ENCODE results near the gene NUP210L. TPM values are rescaled to one million over a fixed set of nuclear protein-coding genes. Genes with fewer than 3 reads are reported as not detected.
"Not testable (repeated sequence)": the region's sequence is repeated elsewhere in the genome, so short reads cannot be mapped to it uniquely, and the experiment has no call there.

NUP210L gene
- total RNA-seq, 1 donor from 2014 or later: under 0.01 TPM

DNA sequence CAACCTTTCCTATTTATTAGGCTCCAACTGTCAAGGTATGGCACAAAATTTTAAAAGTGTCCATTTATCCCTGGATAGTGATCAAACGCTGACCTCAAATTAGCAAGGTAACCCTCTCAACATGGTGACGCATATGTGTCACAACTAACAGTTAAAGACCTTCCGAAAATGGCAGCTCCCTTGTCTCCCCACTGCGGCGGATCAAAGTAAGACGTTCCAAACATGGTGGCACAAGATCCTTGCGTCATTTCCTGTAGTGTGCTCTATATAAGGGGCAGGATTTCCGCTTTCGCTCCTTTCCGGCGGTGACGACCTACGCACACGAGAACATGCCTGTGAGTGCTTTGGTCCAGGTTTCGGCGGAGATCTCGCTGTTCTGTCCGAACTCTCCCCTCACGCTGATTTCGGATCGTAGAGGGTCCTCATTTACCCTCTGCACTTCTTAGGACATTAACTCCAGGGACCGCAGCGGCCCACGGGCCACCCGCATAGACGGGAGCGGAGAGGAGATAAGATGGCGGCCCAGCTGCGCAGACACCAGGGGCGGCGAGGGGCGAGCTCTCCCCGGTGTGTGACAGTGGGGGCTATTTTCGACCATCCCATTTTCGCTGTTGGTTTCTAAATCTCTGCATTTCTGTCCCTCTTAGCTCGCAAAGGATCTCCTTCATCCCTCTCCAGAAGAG lies 164.3 kb downstream of the NUP210L start, which contains the start of gene RPS27:
Gene RPS27 (plus strand): TSS at position 295 of the 683 bp plus-strand sequence. CDS start 35 bp downstream, at position 330.
- Histone ChIP-seq H3K4me3 (ENCODE audit: low read length in 3 of 3) (peak within 1 kb of the TSS; percentile 76 to 99 (median 97)), H3K9ac (ENCODE audit: low read depth in 1 of 3, low read length in 3 of 3) (peak within 1 kb of the TSS; percentile 85 to 99 (median 97)), H3K27ac (ENCODE audit: low read depth, low read length) (peak within 1 kb of the TSS; percentile 87), H3K9me3 (ENCODE audit: control insufficient read depth in 3 of 3, low read length in 3 of 3) (no peaks in the 10 kb centered on the region), H3K27me3 (ENCODE audit: control insufficient read depth in 3 of 3, insufficient read depth in 3 of 3, low read length in 3 of 3) (no peaks in the 10 kb centered on the region), H3K4me1 (ENCODE audit: control insufficient read depth in 3 of 3, insufficient read depth in 3 of 3, low read length in 3 of 3) (peaks cover 22 to 33% (median 23%) of the 10 kb centered on the region in 3 donors), H3K36me3 (ENCODE audit: control insufficient read depth in 3 of 3, insufficient read depth in 3 of 3, low read length in 3 of 3) (peaks cover 19 to 37% (median 25%) of the 10 kb centered on the region in 3 donors)

DNA sequence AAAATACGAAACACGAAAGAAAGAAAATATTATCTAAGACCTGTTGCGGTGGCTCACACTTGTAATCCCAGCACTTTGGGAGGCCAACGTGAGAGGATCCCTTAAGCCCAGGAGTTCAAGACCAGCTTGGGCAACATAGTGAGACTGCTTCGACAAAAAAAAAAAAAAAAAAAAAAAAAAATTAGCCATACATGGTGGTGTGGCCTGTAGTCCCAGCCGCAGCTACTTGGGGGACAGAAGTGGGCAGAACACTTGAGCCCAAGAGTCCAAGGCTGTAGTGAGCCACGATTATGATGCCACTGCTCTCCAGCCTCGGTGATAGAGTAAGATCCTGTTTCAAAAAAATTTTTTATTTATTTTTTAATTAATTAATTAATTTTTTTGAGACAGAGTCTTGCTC lies 167.3 kb downstream of the NUP210L start:
- Histone ChIP-seq H3K4me1 (ENCODE audit: control insufficient read depth in 3 of 3, insufficient read depth in 3 of 3, low read length in 3 of 3) (peaks cover 27 to 30% (median 30%) of the 10 kb centered on the region in 3 donors), H3K9ac (ENCODE audit: low read depth in 1 of 3, low read length in 3 of 3) (no peak overlapping the region), H3K27me3 (ENCODE audit: control insufficient read depth in 3 of 3, insufficient read depth in 3 of 3, low read length in 3 of 3) (no peaks in the 10 kb centered on the region), H3K27ac (ENCODE audit: low read depth, low read length) (no peak overlapping the region), H3K9me3 (ENCODE audit: control insufficient read depth in 3 of 3, low read length in 3 of 3) (no peaks in the 10 kb centered on the region), H3K36me3 (ENCODE audit: control insufficient read depth in 3 of 3, insufficient read depth in 3 of 3, low read length in 3 of 3) (peaks cover 8 to 14% (median 11%) of the 10 kb centered on the region in 3 donors), H3K4me3 (ENCODE audit: low read length in 3 of 3) (no peak overlapping the region)

DNA sequence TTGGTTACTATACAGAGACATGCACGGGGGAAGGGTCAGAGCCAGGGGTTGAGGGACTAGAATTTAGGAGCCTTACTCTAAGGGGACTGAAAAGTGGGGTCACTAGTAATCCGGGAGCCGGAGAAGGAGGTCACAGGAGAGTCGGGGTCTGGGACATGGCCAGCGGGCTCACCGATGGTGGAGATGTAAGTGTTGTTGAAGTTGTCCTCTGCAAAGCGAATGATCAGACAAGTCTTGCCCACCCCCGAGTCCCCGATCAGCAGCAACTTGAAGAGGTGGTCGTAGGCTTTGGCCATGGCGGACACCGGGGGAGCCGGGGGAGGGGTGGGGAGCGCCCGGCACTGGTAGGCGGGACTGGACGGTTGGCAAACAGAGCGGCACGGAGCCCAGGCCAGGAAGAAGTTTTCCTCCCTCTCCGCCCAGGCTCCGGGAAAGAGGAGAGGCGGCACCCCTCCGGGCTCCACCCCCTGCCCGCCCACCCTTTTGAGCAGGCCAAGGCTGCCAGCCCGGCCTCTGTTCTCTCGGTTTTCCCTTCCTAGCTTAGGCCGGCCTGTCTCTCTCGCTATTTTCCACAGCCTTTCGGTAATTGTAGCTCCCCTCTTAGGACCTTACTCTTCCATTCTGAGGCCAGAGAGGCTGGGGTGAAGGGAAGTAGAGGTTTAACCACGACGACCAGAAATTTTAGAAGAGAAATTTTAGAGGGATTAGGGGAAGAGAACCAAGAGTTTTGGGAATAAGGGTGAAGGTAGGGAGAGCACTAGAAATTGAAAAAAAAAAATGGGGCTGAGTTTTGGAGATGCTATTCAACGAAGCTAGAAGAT lies 168.7 kb downstream of the NUP210L start, which contains the start of gene RAB13:
Gene RAB13 (minus strand): TSS at position 399 of the 821 bp plus-strand sequence. CDS start 103 bp downstream, at position 296.
- Histone ChIP-seq H3K27me3 (ENCODE audit: control insufficient read depth in 3 of 3, insufficient read depth in 3 of 3, low read length in 3 of 3) (no peaks in the 10 kb centered on the region), H3K4me3 (ENCODE audit: low read length in 3 of 3) (peak within 1 kb of the TSS; percentile 75 to 87 (median 78)), H3K36me3 (ENCODE audit: control insufficient read depth in 3 of 3, insufficient read depth in 3 of 3, low read length in 3 of 3) (peaks cover 1 to 8% (median 4%) of the 10 kb centered on the region in 3 donors), H3K9me3 (ENCODE audit: control insufficient read depth in 3 of 3, low read length in 3 of 3) (no peaks in the 10 kb centered on the region), H3K9ac (ENCODE audit: low read depth in 1 of 3, low read length in 3 of 3) (peak within 1 kb of the TSS; percentile 72 to 91 (median 77)), H3K4me1 (ENCODE audit: control insufficient read depth in 3 of 3, insufficient read depth in 3 of 3, low read length in 3 of 3) (peaks cover 14 to 19% (median 15%) of the 10 kb centered on the region in 3 donors), H3K27ac (ENCODE audit: low read depth, low read length) (peak within 1 kb of the TSS; percentile 83)

DNA sequence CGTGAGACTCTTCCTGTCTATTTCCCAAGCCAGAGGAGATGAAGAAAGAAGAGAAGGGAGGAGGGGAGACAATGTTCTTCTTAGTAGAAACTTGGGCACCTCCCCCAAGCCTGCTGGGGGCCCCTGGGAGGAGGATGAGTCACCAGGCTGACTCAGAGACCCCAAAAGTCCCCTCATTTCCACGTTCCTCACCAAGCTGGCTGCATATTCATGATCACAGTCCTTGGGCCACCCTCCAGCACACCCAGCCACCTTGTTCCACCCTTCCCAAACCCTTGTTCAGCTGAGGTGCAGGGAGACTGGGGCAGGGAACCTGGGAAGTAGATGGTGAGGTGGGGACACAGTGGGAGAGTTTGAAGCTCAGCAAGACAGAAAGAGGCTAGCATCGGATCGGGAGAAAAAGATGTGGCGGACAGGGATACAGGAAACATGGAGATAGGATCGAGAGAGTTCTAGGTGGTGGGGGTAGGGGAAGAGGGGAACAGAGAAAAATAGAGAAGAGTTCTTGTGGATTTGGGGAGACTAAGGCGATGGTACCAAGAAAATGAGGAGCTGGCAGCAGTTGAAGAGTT lies 169.4 kb downstream of the NUP210L start:
- no peaks in the 10 kb centered on the region for H3K9me3 ChIP-seq (ENCODE audit: control insufficient read depth in 3 of 3, low read length in 3 of 3)
- H3K4me3 ChIP-seq (ENCODE audit: low read length in 3 of 3): peak overlapping the region; percentile 75 to 87 (median 78)
- peaks cover 13 to 19% (median 14%) of the 10 kb centered on the region in 3 donors for H3K4me1 ChIP-seq (ENCODE audit: control insufficient read depth in 3 of 3, insufficient read depth in 3 of 3, low read length in 3 of 3)
- no peaks in the 10 kb centered on the region for H3K27me3 ChIP-seq (ENCODE audit: control insufficient read depth in 3 of 3, insufficient read depth in 3 of 3, low read length in 3 of 3)
- H3K9ac ChIP-seq (ENCODE audit: low read depth in 1 of 3, low read length in 3 of 3): peak overlapping the region; percentile 72 to 91 (median 77)
- H3K27ac ChIP-seq (ENCODE audit: low read depth, low read length): peak overlapping the region; percentile 83
- H3K36me3 ChIP-seq (ENCODE audit: control insufficient read depth in 3 of 3, insufficient read depth in 3 of 3, low read length in 3 of 3): peaks cover 0 to 10% (median 0%) of the 10 kb centered on the region in 3 donors

DNA sequence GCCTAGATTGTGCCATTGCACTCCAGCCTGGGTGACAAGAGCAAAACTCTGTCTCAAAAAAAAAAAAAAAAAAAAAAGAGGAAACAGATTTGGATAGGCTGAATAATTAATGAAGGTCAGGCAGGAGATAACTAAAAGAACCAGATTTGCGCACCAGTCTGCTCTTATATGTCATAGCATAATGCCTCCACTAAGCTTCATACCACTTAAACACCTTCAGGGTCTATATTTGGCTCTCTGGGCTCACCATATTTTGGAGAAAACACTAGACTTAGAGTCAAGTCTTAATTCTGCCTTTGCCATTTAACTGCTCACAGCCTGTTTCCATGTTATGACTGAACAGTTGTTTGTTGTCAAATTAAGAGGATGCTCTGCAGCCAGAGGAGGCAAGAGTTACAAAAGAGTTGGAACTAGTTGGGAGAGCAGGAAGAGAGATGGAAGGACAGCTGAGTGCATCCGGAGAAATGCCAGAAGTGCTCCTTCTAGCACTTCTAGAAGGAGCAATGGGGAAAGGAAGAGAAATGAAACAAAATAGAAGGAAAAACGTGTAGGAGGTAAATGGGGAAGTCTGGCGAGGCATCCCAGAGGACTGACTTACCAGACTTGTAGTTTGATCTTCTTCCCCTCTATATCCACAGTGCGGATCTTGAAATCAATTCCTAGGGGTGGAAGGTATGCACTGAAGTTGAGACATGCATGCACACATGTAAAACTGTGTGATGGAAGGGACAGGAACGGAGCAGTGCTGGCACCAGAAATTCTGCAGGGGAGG lies 170.6 kb downstream of the NUP210L start:
- no peaks in the 10 kb centered on the region for H3K9me3 ChIP-seq (ENCODE audit: control insufficient read depth in 3 of 3, low read length in 3 of 3)
- H3K4me1 ChIP-seq (ENCODE audit: control insufficient read depth in 3 of 3, insufficient read depth in 3 of 3, low read length in 3 of 3): peaks cover 9 to 19% (median 14%) of the 10 kb centered on the region in 3 donors
- H3K27ac ChIP-seq (ENCODE audit: low read depth, low read length): peak overlapping the region; percentile 83
- H3K36me3 ChIP-seq (ENCODE audit: control insufficient read depth in 3 of 3, insufficient read depth in 3 of 3, low read length in 3 of 3): peaks cover 0 to 10% (median 0%) of the 10 kb centered on the region in 3 donors
- H3K27me3 ChIP-seq (ENCODE audit: control insufficient read depth in 3 of 3, insufficient read depth in 3 of 3, low read length in 3 of 3): no peaks in the 10 kb centered on the region
- H3K9ac ChIP-seq (ENCODE audit: low read depth in 1 of 3, low read length in 3 of 3): no peak overlapping the region
- H3K4me3 ChIP-seq (ENCODE audit: low read length in 3 of 3): no peak overlapping the region

DNA sequence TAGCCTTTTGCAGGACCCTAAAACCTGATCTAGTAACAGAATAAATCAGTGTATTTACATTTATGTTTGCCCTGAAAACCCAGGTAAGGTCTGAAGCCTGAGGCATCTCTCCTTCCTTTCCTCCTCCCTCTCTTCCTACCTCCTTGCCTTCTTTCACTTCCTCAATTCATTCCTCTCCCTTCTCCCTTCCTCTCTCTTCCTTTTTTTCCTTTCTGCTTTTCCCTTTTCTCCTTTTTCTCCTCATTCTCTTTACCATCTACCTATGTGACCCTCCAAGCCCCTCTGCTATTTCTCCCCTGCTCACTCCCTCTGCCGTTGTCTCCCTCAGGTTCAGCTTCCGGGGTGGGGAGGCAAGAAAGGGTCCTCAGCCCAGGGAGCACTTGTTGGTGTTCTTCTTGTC lies 173.1 kb downstream of the NUP210L start:
- H3K36me3 ChIP-seq (ENCODE audit: control insufficient read depth in 3 of 3, insufficient read depth in 3 of 3, low read length in 3 of 3); H3K9me3 ChIP-seq (ENCODE audit: control insufficient read depth in 3 of 3, low read length in 3 of 3); H3K27me3 ChIP-seq (ENCODE audit: control insufficient read depth in 3 of 3, insufficient read depth in 3 of 3, low read length in 3 of 3); H3K9ac ChIP-seq (ENCODE audit: low read depth in 1 of 3, low read length in 3 of 3); H3K4me3 ChIP-seq (ENCODE audit: low read length in 3 of 3); H3K27ac ChIP-seq (ENCODE audit: low read depth, low read length): not testable (repeated sequence)
- H3K4me1 ChIP-seq (ENCODE audit: control insufficient read depth in 3 of 3, insufficient read depth in 3 of 3, low read length in 3 of 3): peaks cover 19 to 28% (median 25%) of the 10 kb centered on the region in 3 donors

DNA sequence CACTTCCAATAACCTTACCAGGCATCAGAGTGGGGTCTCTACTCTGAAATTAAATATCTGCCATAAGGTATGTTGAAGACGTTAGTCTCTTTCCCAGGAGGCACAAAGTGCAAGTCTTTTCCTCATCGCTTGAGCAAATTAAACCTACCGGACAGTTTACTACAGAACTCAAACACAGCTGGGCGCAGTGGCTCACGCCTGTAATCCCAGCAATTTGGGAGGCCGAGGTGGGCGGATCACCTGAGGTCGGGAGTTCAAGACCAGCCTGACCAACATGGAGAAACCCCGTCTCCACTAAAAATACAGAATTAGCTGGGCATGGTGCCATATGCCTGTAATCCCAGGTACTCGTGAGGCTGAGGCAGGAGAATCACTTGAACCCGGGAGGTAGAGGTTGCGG lies 175.8 kb downstream of the NUP210L start:
- not testable (repeated sequence) for H3K27me3 ChIP-seq (ENCODE audit: control insufficient read depth in 3 of 3, insufficient read depth in 3 of 3, low read length in 3 of 3); H3K9me3 ChIP-seq (ENCODE audit: control insufficient read depth in 3 of 3, low read length in 3 of 3); H3K9ac ChIP-seq (ENCODE audit: low read depth in 1 of 3, low read length in 3 of 3); H3K4me3 ChIP-seq (ENCODE audit: low read length in 3 of 3)
- H3K36me3 ChIP-seq (ENCODE audit: control insufficient read depth in 3 of 3, insufficient read depth in 3 of 3, low read length in 3 of 3): peaks cover 13 to 26% (median 15%) of the 10 kb centered on the region in 3 donors
- H3K27ac ChIP-seq (ENCODE audit: low read depth, low read length): peak overlapping the region; percentile 89
- H3K4me1 ChIP-seq (ENCODE audit: control insufficient read depth in 3 of 3, insufficient read depth in 3 of 3, low read length in 3 of 3): peaks cover 21 to 26% (median 26%) of the 10 kb centered on the region in 3 donors

DNA sequence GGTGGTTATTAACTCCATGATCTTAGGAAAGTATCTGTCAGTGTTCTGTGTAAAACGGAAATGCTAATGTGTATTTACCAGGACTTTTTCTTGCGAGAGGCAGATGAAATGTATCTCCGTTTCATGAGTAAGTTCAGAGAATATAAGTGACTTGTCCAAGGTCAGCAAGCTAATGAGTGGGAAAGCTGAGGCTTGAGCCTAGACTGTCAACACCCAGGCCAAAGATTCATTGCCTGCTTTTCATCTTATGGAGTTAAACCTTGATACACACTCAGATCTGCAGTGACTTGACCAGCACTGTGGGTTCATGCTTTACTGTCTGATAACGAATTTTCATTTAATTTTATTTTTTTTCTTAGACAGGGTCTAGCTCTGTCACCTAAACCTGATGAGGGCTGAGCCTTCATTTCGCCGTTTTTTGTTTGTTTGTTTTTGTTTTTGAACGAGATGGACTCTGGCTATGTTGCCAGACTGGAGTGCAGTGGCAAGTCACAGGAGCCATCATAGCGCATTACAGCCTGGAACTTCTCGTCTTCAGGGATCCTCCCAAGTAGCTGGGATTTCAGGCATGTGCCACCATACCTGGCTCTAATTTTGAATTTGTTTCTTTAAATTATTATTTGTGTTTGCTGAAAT lies 176.5 kb downstream of the NUP210L start:
- peak overlapping the region; percentile 89 for H3K27ac ChIP-seq (ENCODE audit: low read depth, low read length)
- peaks cover 20 to 31% (median 20%) of the 10 kb centered on the region in 3 donors for H3K36me3 ChIP-seq (ENCODE audit: control insufficient read depth in 3 of 3, insufficient read depth in 3 of 3, low read length in 3 of 3)
- H3K4me3 ChIP-seq (ENCODE audit: low read length in 3 of 3): peak overlapping the region; percentile 83 to 95 (median 84)
- H3K9ac ChIP-seq (ENCODE audit: low read depth in 1 of 3, low read length in 3 of 3): peak overlapping the region; percentile 91 to 99 (median 97)
- H3K27me3 ChIP-seq (ENCODE audit: control insufficient read depth in 3 of 3, insufficient read depth in 3 of 3, low read length in 3 of 3): no peaks in the 10 kb centered on the region
- no peaks in the 10 kb centered on the region for H3K9me3 ChIP-seq (ENCODE audit: control insufficient read depth in 3 of 3, low read length in 3 of 3)
- H3K4me1 ChIP-seq (ENCODE audit: control insufficient read depth in 3 of 3, insufficient read depth in 3 of 3, low read length in 3 of 3): peaks cover 21 to 26% (median 26%) of the 10 kb centered on the region in 3 donors
